HEK293 (cell line): ENCODE measurements around the gene C5.
"Not testable (repeated sequence)": the region's sequence is repeated elsewhere in the genome, so short reads cannot be mapped to it uniquely, and the experiment has no call there.

Source experiments
- CTCF ChIA-PET: fragments of 350-600 bp; formaldehyde crosslinking; extraction: SDS; loops from one replicate; lab custom pipeline; 2021; ENCODE audit warnings: antibody characterized with exemption; lab: Yijun Ruan, JAX
- POLR2A ChIA-PET: fragments of 300-600 bp; formaldehyde crosslinking; extraction: SDS; loops from one replicate; lab custom pipeline; 2020; ENCODE audit warnings: antibody characterized with exemption, inconsistent platforms; lab: Yijun Ruan, JAX
- H3K27ac ChIP-seq: fragments of 200-500 bp; sonication (Bioruptor generic); 2 replicates; pipeline ENCODE4 v1.5.1; 2014; ENCODE audit warnings: low read depth, low read length, control low read depth, inconsistent platforms; ENCODE audit errors: extremely low read depth
- H3K36me3 ChIP-seq, 2 experiments: fragments of 200-500 bp in 1 of 2; sonication (Bioruptor generic) in 1 of 2; 1 replicate in 1 of 2; 2 replicates in 1 of 2; pipeline ENCODE4 v1.5.1; 2014 to 2017; ENCODE audit warnings: inconsistent platforms in 2 of 2, low read length in 2 of 2; ENCODE audit not compliant: control insufficient read depth in 2 of 2, insufficient read depth in 1 of 2
- H3K4me1 ChIP-seq: fragments of 200-500 bp; sonication (Bioruptor generic); 2 replicates; pipeline ENCODE4 v1.5.1; 2014; ENCODE audit warnings: mild to moderate bottlenecking, low read length, inconsistent platforms; ENCODE audit not compliant: control insufficient read depth, insufficient read depth
- H3K4me3 ChIP-seq: 2 replicates; pipeline ENCODE4 v1.5.1; 2011; ENCODE audit warnings: low read depth, mild to moderate bottlenecking, control low read depth, low read length, moderate library complexity
- H3K9me3 ChIP-seq: fragments of 200-500 bp; sonication (Bioruptor generic); 2 replicates; pipeline ENCODE4 v1.5.1; 2014; ENCODE audit warnings: low read depth, low read length, inconsistent platforms; ENCODE audit not compliant: control insufficient read depth, insufficient read depth
- KLF7 ChIP-seq: fragments of 450-650 bp; formaldehyde crosslinking; IDR thresholded peaks from 2 replicates; pipeline ENCODE4 v1.5.1; 2016; ENCODE audit warnings: missing biosample characterization, missing genetic modification characterization, borderline replicate concordance
- MZF1 ChIP-seq: fragments of 450-650 bp; formaldehyde crosslinking; IDR thresholded peaks from 2 replicates; pipeline ENCODE4 v1.5.1; 2017; ENCODE audit warnings: missing biosample characterization, missing genetic modification characterization, borderline replicate concordance
- PBX3 ChIP-seq: sonication (generic); formaldehyde crosslinking; IDR thresholded peaks from 2 replicates; pipeline ENCODE4 v1.8.1; 2022; ENCODE audit warnings: mild to moderate bottlenecking, moderate library complexity, missing genetic modification reagents
- PRDM10 ChIP-seq: fragments of 450-650 bp; formaldehyde crosslinking; IDR thresholded peaks from 2 replicates; pipeline ENCODE4 v1.5.1; 2016; ENCODE audit warnings: missing biosample characterization, missing genetic modification characterization
- RBAK ChIP-seq: fragments of 450-650 bp; formaldehyde crosslinking; IDR thresholded peaks from 2 replicates; pipeline ENCODE4 v1.5.1; 2016; ENCODE audit warnings: missing biosample characterization, missing genetic modification characterization
- SETDB1 ChIP-seq: IDR thresholded peaks from one replicate; pipeline ENCODE4 v1.6.1; 2017; ENCODE audit warnings: mild to moderate bottlenecking, low read length, moderate library complexity, mixed read lengths; ENCODE audit not compliant: insufficient read length
- SP2 ChIP-seq: fragments of 450-650 bp; formaldehyde crosslinking; IDR thresholded peaks from 2 replicates; pipeline ENCODE4 v1.5.1; 2016; ENCODE audit warnings: missing biosample characterization, missing genetic modification characterization
- ZBTB8A ChIP-seq: fragments of 450-650 bp; formaldehyde crosslinking; IDR thresholded peaks from 2 replicates; pipeline ENCODE4 v1.5.1; 2016; ENCODE audit warnings: missing biosample characterization, missing genetic modification characterization
- ZNF146 ChIP-seq: fragments of 450-650 bp; formaldehyde crosslinking; IDR thresholded peaks from 2 replicates; pipeline ENCODE4 v1.5.1; 2016; ENCODE audit warnings: missing biosample characterization, missing genetic modification characterization
- ZNF155 ChIP-seq: fragments of 450-650 bp; formaldehyde crosslinking; IDR thresholded peaks from 2 replicates; pipeline ENCODE4 v1.5.1; 2016; ENCODE audit warnings: missing biosample characterization, missing genetic modification characterization
- ZNF18 ChIP-seq: fragments of 450-650 bp; formaldehyde crosslinking; IDR thresholded peaks from 2 replicates; pipeline ENCODE4 v1.5.1; 2016; ENCODE audit warnings: missing biosample characterization, missing genetic modification characterization
- ZNF202 ChIP-seq: fragments of 450-650 bp; formaldehyde crosslinking; IDR thresholded peaks from 2 replicates; pipeline ENCODE4 v1.5.1; 2016; ENCODE audit warnings: missing biosample characterization, missing genetic modification characterization, borderline replicate concordance
- ZNF335 ChIP-seq: fragments of 450-650 bp; formaldehyde crosslinking; conservative IDR thresholded peaks from 2 replicates; pipeline ENCODE4 v1.5.1; 2016; ENCODE audit warnings: missing biosample characterization, missing genetic modification characterization
- ZNF366 ChIP-seq: fragments of 450-650 bp; formaldehyde crosslinking; conservative IDR thresholded peaks from 2 replicates; pipeline ENCODE4 v1.5.1; 2016; ENCODE audit warnings: missing biosample characterization, missing genetic modification characterization
- ZNF416 ChIP-seq: fragments of 450-650 bp; formaldehyde crosslinking; IDR thresholded peaks from 2 replicates; pipeline ENCODE4 v1.5.1; 2016; ENCODE audit warnings: missing biosample characterization, missing genetic modification characterization
- ZNF549 ChIP-seq: fragments of 450-650 bp; IDR thresholded peaks from 2 replicates; pipeline ENCODE4 v1.5.1; 2018; ENCODE audit warnings: missing biosample characterization, missing genetic modification characterization, mild to moderate bottlenecking, inconsistent platforms, moderate library complexity
- ZNF792 ChIP-seq: fragments of 450-650 bp; formaldehyde crosslinking; IDR thresholded peaks from 2 replicates; pipeline ENCODE4 v1.5.1; 2016; ENCODE audit warnings: missing biosample characterization, missing genetic modification characterization
- ZSCAN23 ChIP-seq: fragments of 450-650 bp; formaldehyde crosslinking; IDR thresholded peaks from 2 replicates; pipeline ENCODE4 v1.5.1; 2016; ENCODE audit warnings: missing biosample characterization, missing genetic modification characterization

Gene C5

GRCh38 chr9:120974181-120974580 lies 75.9 kb downstream of the C5 start:
- no peak overlapping the region for H3K4me3 ChIP-seq
- TF ChIP-seq ZNF366 (tag by site-specific recombination) (no peak), ZNF549 (no peak), ZNF792 (no peak), ZNF18 (no peak), KLF7 (tag by site-specific recombination) (no peak), PBX3 (CRISPR knock-in tag) (no peak), SP2 (tag by site-specific recombination) (no peak), ZNF335 (no peak), RBAK (no peak), ZNF416 (tag by site-specific recombination) (no peak), PRDM10 (no peak), ZBTB8A (tag by site-specific recombination) (no peak), MZF1 (no peak), ZSCAN23 (tag by site-specific recombination) (no peak), ZNF146 (no peak), ZNF155 (no peak), SETDB1 (no peak)
- TF ChIP-seq, all 188 proteins: peak for 0
- Histone ChIP-seq H3K4me1 (no peaks in the 10 kb centered on the region), H3K9me3 (no peaks in the 10 kb centered on the region), H3K27ac (no peak overlapping the region), H3K36me3 (no peaks in the 10 kb centered on the region)
- POLR2A ChIA-PET: interaction anchor here (0.6 kb wide), 1 partner anchor 204 kb away, joined by 4 read pairs; no protein-coding TSS in a partner anchor
- CTCF ChIA-PET: no interaction called here

- TF ChIP-seq ZNF202 (tag by site-specific recombination): no peak
- ChIA-PET POLR2A (interaction anchor here (0.6 kb wide), 1 partner anchor 46 kb away, joined by 3 read pairs; no protein-coding TSS in a partner anchor), CTCF (interaction anchor here (0.7 to 2.3 kb wide), 4 partner anchors 10 to 241 kb away, joined by 3 to 10 read pairs (median 3); no protein-coding TSS in a partner anchor)
Measured at GRCh38 chr9:120971938-120972337, 78.1 kb downstream of the C5 start.

GRCh38 chr9:120971471-120971870 lies 78.6 kb downstream of the C5 start:
- not testable (repeated sequence) for H3K27ac ChIP-seq, H3K4me3 ChIP-seq, H3K36me3 ChIP-seq, H3K4me1 ChIP-seq, H3K9me3 ChIP-seq
- ChIA-PET POLR2A (interaction anchor here (0.6 kb wide), 1 partner anchor 46 kb away, joined by 3 read pairs; no protein-coding TSS in a partner anchor), CTCF (interaction anchor here (2.3 kb wide), 1 partner anchor 10 kb away, joined by 10 read pairs; no protein-coding TSS in a partner anchor)

More at GRCh38 chr9:120971938-120972337, 78.1 kb downstream of the C5 start:
- H3K9me3 ChIP-seq: no peaks in the 10 kb centered on the region
- H3K36me3 ChIP-seq: no peaks in the 10 kb centered on the region
- no peak overlapping the region for H3K4me3 ChIP-seq
- no peaks in the 10 kb centered on the region for H3K4me1 ChIP-seq
- no peak overlapping the region for H3K27ac ChIP-seq
